ENCODE results near the gene METTL25. TPM values are rescaled to one million over a fixed set of nuclear protein-coding genes. Genes with fewer than 3 reads are reported as not detected.

METTL25 gene
- total RNA-seq, 1 experiment from 2014 or later = 5.1 TPM

- ATAC-seq = no peak
- H3K79me2 ChIP-seq (ENCODE audit: low read length) = no peaks in the 10 kb centered on the region
- no peak overlapping the region for H3K27ac ChIP-seq (ENCODE audit: low read length)
- H3K4me2 ChIP-seq (ENCODE audit: low read length) = no peak overlapping the region
- CTCF ChIA-PET = no interaction called here
- POLR2A ChIA-PET (ENCODE audit: unreplicated experiment) = no interaction called here
- H2AFZ ChIP-seq (ENCODE audit: low read length) = no peak overlapping the region
- no peaks in the 10 kb centered on the region for H3K9me2 ChIP-seq (replicated peaks; ENCODE audit: low read length)
- no peak overlapping the region for H3K9ac ChIP-seq (ENCODE audit: low read length)
- intact Hi-C loops (cut with micrococcal nuclease) = no loop called here
- no peaks in the 10 kb centered on the region for H3K4me1 ChIP-seq (ENCODE audit: insufficient read depth, low read length)
- H3K4me3 ChIP-seq (ENCODE audit: low read length) = no peak overlapping the region
- H3F3A ChIP-seq (ENCODE audit: low read length, unreplicated experiment) = no peaks in the 10 kb centered on the region
- DNase-seq = peak; percentile 19
- no peaks in the 10 kb centered on the region for H3K36me3 ChIP-seq (ENCODE audit: low read depth, low read length)
- no peak for TF ChIP-seq EZH2phosphoT487 (IDR thresholded peaks at IDR 0.05; ENCODE audit: borderline replicate concordance, low read length)
- no peak for TF ChIP-seq EZH2 (IDR thresholded peaks at IDR 0.05; ENCODE audit: low read length, unreplicated experiment)
- no peak for TF ChIP-seq CTCF (conservative IDR thresholded peaks at IDR 0.05; ENCODE audit: low read depth, low read length)
- H3K9me3 ChIP-seq (ENCODE audit: low read length) = no peaks in the 10 kb centered on the region
- no TSS peak for BruUV-seq (replicated peaks)
- no peaks in the 10 kb centered on the region for H4K20me1 ChIP-seq (ENCODE audit: low read length)
- H3K27me3 ChIP-seq (ENCODE audit: low read length) = no peaks in the 10 kb centered on the region
These were observed 103.1 kb downstream of the METTL25 start for GRCh38 chr12:82461393-82461792.

- no peak for TF ChIP-seq EZH2phosphoT487 (IDR thresholded peaks at IDR 0.05; ENCODE audit: borderline replicate concordance, low read length)
- no peak for TF ChIP-seq EZH2 (IDR thresholded peaks at IDR 0.05; ENCODE audit: low read length, unreplicated experiment)
- TF ChIP-seq CTCF (conservative IDR thresholded peaks at IDR 0.05; ENCODE audit: low read depth, low read length) = no peak
- Histone ChIP-seq H3K4me2 (ENCODE audit: low read length) (no peak overlapping the region), H3F3A (ENCODE audit: low read length, unreplicated experiment) (no peaks in the 10 kb centered on the region), H3K9me3 (ENCODE audit: low read length) (no peaks in the 10 kb centered on the region), H3K9ac (ENCODE audit: low read length) (no peak overlapping the region), H3K36me3 (ENCODE audit: low read depth, low read length) (no peaks in the 10 kb centered on the region), H3K9me2 (replicated peaks; ENCODE audit: low read length) (no peaks in the 10 kb centered on the region), H3K27ac (ENCODE audit: low read length) (no peak overlapping the region), H3K79me2 (ENCODE audit: low read length) (no peaks in the 10 kb centered on the region), H3K4me3 (ENCODE audit: low read length) (no peak overlapping the region), H3K27me3 (ENCODE audit: low read length) (no peaks in the 10 kb centered on the region), H4K20me1 (ENCODE audit: low read length) (no peaks in the 10 kb centered on the region), H2AFZ (ENCODE audit: low read length) (no peak overlapping the region), H3K4me1 (ENCODE audit: insufficient read depth, low read length) (no peaks in the 10 kb centered on the region)
- no TSS peak for BruUV-seq (replicated peaks)
- ChIA-PET POLR2A (ENCODE audit: unreplicated experiment) (no interaction called here), CTCF (no interaction called here)
- ATAC-seq (no peak), DNase-seq (no peak)
- intact Hi-C loops (cut with micrococcal nuclease) = no loop called here
These were observed 103.5 kb downstream of the METTL25 start for GRCh38 chr12:82461836-82462235.

- Histone ChIP-seq H3K27ac (ENCODE audit: low read length) (no peak overlapping the region), H4K20me1 (ENCODE audit: low read length) (no peaks in the 10 kb centered on the region), H3K9me3 (ENCODE audit: low read length) (no peaks in the 10 kb centered on the region), H3K9me2 (replicated peaks; ENCODE audit: low read length) (no peaks in the 10 kb centered on the region), H3K9ac (ENCODE audit: low read length) (no peak overlapping the region), H3K4me3 (ENCODE audit: low read length) (no peak overlapping the region), H3K27me3 (ENCODE audit: low read length) (no peaks in the 10 kb centered on the region), H3F3A (ENCODE audit: low read length, unreplicated experiment) (no peaks in the 10 kb centered on the region), H3K4me1 (ENCODE audit: insufficient read depth, low read length) (no peaks in the 10 kb centered on the region), H3K79me2 (ENCODE audit: low read length) (no peaks in the 10 kb centered on the region), H2AFZ (ENCODE audit: low read length) (no peak overlapping the region), H3K36me3 (ENCODE audit: low read depth, low read length) (no peaks in the 10 kb centered on the region), H3K4me2 (ENCODE audit: low read length) (no peak overlapping the region)
- CTCF ChIA-PET = no interaction called here
- BruUV-seq (replicated peaks) = no TSS peak
- POLR2A ChIA-PET (ENCODE audit: unreplicated experiment) = no interaction called here
- ATAC-seq (no peak), DNase-seq (no peak)
- intact Hi-C loops (cut with micrococcal nuclease) = no loop called here
- no peak for TF ChIP-seq EZH2phosphoT487 (IDR thresholded peaks at IDR 0.05; ENCODE audit: borderline replicate concordance, low read length)
- TF ChIP-seq EZH2 (IDR thresholded peaks at IDR 0.05; ENCODE audit: low read length, unreplicated experiment) = no peak
- TF ChIP-seq CTCF (conservative IDR thresholded peaks at IDR 0.05; ENCODE audit: low read depth, low read length) = no peak
These were observed 110.2 kb downstream of the METTL25 start for GRCh38 chr12:82468563-82468962.
